ENCODE measurements around the gene CSTPP1.

- TF ChIP-seq, protein P1, sequence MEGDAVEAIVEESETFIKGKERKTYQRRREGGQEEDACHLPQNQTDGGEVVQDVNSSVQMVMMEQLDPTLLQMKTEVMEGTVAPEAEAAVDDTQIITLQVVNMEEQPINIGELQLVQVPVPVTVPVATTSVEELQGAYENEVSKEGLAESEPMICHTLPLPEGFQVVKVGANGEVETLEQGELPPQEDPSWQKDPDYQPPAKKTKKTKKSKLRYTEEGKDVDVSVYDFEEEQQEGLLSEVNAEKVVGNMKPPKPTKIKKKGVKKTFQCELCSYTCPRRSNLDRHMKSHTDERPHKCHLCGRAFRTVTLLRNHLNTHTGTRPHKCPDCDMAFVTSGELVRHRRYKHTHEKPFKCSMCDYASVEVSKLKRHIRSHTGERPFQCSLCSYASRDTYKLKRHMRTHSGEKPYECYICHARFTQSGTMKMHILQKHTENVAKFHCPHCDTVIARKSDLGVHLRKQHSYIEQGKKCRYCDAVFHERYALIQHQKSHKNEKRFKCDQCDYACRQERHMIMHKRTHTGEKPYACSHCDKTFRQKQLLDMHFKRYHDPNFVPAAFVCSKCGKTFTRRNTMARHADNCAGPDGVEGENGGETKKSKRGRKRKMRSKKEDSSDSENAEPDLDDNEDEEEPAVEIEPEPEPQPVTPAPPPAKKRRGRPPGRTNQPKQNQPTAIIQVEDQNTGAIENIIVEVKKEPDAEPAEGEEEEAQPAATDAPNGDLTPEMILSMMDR (IDR thresholded peaks at IDR 0.05; ENCODE audit: poor library complexity, severe bottlenecking), result no peak
- TF ChIP-seq SMC3 (conservative IDR thresholded peaks at IDR 0.05; ENCODE audit: poor library complexity), result no peak
Observed at GRCh38 chr11:46906609-46907041, 29.9 kb upstream of the CSTPP1 start.
